ENCODE results near the gene CGNL1. TPM values are rescaled to one million over a fixed set of nuclear protein-coding genes. Genes with fewer than 3 reads are reported as not detected.

CGNL1 gene
- total RNA-seq, 1 donor from 2014 or later: 11.0 TPM

DNA sequence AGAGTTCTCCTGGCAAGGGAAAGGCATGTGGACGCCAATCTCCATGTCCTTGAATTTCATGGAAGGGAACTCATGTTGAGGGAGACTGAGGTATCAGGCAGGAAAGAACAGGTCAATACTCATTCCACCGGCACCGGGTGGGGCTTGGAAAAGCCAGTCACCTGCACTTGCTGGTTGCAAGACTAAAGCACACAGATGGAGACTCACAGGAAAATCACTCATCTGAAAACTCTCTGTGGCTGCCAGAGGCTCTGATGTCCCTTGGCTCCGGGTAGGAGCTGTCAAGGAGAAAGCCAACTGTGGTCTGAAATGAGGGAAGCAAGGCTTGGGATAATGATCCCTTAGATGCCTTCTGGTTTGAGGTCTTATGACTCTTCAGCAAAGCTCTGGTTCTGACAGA lies 8.7 kb upstream of the CGNL1 start:
- H3K4me3 Mint-ChIP-seq (ENCODE audit: unreplicated experiment): no peak overlapping the region
- no peaks in the 10 kb centered on the region for H3K36me3 ChIP-seq (ENCODE audit: insufficient read depth, low read length)
- H3K36me3 Mint-ChIP-seq (ENCODE audit: low read depth, unreplicated experiment): no peaks in the 10 kb centered on the region
- peaks cover 6% of the 10 kb centered on the region for H3K4me1 Mint-ChIP-seq (ENCODE audit: low read depth, unreplicated experiment)
- no peak overlapping the region for H3K9ac ChIP-seq (ENCODE audit: low read length)
- peaks cover 3% of the 10 kb centered on the region for H3K27me3 Mint-ChIP-seq (ENCODE audit: low read depth, unreplicated experiment)
- peaks cover 4% of the 10 kb centered on the region for H3K4me1 ChIP-seq (ENCODE audit: insufficient read depth, low read length)
- DNase-seq (ENCODE audit: low read depth) (peak; percentile 31), FAIRE-seq (no peak)
- H3K4me2 ChIP-seq (ENCODE audit: low read length): no peak overlapping the region
- no peaks in the 10 kb centered on the region for H3K79me2 ChIP-seq (ENCODE audit: insufficient read depth, low read length)
- H2AFZ ChIP-seq (ENCODE audit: low read depth, low read length): no peak overlapping the region
- TF ChIP-seq, protein P1, sequence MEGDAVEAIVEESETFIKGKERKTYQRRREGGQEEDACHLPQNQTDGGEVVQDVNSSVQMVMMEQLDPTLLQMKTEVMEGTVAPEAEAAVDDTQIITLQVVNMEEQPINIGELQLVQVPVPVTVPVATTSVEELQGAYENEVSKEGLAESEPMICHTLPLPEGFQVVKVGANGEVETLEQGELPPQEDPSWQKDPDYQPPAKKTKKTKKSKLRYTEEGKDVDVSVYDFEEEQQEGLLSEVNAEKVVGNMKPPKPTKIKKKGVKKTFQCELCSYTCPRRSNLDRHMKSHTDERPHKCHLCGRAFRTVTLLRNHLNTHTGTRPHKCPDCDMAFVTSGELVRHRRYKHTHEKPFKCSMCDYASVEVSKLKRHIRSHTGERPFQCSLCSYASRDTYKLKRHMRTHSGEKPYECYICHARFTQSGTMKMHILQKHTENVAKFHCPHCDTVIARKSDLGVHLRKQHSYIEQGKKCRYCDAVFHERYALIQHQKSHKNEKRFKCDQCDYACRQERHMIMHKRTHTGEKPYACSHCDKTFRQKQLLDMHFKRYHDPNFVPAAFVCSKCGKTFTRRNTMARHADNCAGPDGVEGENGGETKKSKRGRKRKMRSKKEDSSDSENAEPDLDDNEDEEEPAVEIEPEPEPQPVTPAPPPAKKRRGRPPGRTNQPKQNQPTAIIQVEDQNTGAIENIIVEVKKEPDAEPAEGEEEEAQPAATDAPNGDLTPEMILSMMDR (IDR thresholded peaks at IDR 0.05; ENCODE audit: insufficient read depth, low read depth, low read length): no peak
- no peak for TF ChIP-seq EZH2 (IDR thresholded peaks at IDR 0.05; ENCODE audit: insufficient read depth, low read length)
- no peak overlapping the region for H3K27ac Mint-ChIP-seq (ENCODE audit: unreplicated experiment)
- H3K9me3 Mint-ChIP-seq (ENCODE audit: unreplicated experiment): no peaks in the 10 kb centered on the region
- H4K20me1 ChIP-seq (ENCODE audit: insufficient read depth, low read length): no peaks in the 10 kb centered on the region
- H3K27ac ChIP-seq (ENCODE audit: low read depth, low read length): no peak overlapping the region
- H3K4me3 ChIP-seq (ENCODE audit: insufficient read depth, low read depth, low read length): no peak overlapping the region
- no peaks in the 10 kb centered on the region for H3K27me3 ChIP-seq (ENCODE audit: insufficient read depth, low read length)
- H3K9me3 ChIP-seq (ENCODE audit: insufficient read depth, low read depth, low read length): no peaks in the 10 kb centered on the region

DNA sequence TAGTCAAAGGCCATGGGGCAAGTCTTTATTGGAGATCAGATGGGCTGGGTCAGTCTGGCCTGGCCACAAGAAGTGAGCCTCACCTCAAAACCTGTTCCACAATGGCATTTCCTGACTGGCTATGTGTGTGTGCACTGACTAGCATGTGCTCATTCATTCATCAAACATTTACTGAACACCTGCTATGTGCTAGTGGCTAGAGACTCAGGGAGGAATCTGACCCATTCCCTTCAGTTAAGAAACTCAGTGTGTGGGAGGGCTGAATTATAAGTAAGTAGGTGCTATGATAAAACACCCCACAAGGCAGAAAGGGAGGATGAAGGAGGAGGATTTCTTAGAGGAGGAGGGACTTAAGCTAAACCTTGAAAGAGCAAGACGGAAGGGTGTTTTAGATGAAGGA lies 5.4 kb upstream of the CGNL1 start:
- Histone ChIP-seq H4K20me1 (ENCODE audit: insufficient read depth, low read length) (no peaks in the 10 kb centered on the region), H3K27ac (ENCODE audit: low read depth, low read length) (no peak overlapping the region), H3K4me3 (ENCODE audit: insufficient read depth, low read depth, low read length) (no peak overlapping the region), H3K9me3 (ENCODE audit: insufficient read depth, low read depth, low read length) (no peaks in the 10 kb centered on the region), H3K79me2 (ENCODE audit: insufficient read depth, low read length) (no peaks in the 10 kb centered on the region), H3K4me1 (ENCODE audit: insufficient read depth, low read length) (peaks cover 2% of the 10 kb centered on the region), H3K36me3 (ENCODE audit: insufficient read depth, low read length) (no peaks in the 10 kb centered on the region), H3K4me2 (ENCODE audit: low read length) (no peak overlapping the region), H3K27me3 (ENCODE audit: insufficient read depth, low read length) (peaks cover 9% of the 10 kb centered on the region), H3K9ac (ENCODE audit: low read length) (no peak overlapping the region), H2AFZ (ENCODE audit: low read depth, low read length) (no peak overlapping the region)
- Mint-ChIP-seq H3K27me3 (ENCODE audit: low read depth, unreplicated experiment) (peaks cover 13% of the 10 kb centered on the region), H3K27ac (ENCODE audit: unreplicated experiment) (no peak overlapping the region), H3K9me3 (ENCODE audit: unreplicated experiment) (no peaks in the 10 kb centered on the region), H3K36me3 (ENCODE audit: low read depth, unreplicated experiment) (no peaks in the 10 kb centered on the region), H3K4me1 (ENCODE audit: low read depth, unreplicated experiment) (no peaks in the 10 kb centered on the region), H3K4me3 (ENCODE audit: unreplicated experiment) (no peak overlapping the region)
- TF ChIP-seq EZH2 (IDR thresholded peaks at IDR 0.05; ENCODE audit: insufficient read depth, low read length): no peak
- TF ChIP-seq, protein P1 (IDR thresholded peaks at IDR 0.05; ENCODE audit: insufficient read depth, low read depth, low read length): no peak
- no peak for FAIRE-seq
- DNase-seq (ENCODE audit: low read depth): no peak

DNA sequence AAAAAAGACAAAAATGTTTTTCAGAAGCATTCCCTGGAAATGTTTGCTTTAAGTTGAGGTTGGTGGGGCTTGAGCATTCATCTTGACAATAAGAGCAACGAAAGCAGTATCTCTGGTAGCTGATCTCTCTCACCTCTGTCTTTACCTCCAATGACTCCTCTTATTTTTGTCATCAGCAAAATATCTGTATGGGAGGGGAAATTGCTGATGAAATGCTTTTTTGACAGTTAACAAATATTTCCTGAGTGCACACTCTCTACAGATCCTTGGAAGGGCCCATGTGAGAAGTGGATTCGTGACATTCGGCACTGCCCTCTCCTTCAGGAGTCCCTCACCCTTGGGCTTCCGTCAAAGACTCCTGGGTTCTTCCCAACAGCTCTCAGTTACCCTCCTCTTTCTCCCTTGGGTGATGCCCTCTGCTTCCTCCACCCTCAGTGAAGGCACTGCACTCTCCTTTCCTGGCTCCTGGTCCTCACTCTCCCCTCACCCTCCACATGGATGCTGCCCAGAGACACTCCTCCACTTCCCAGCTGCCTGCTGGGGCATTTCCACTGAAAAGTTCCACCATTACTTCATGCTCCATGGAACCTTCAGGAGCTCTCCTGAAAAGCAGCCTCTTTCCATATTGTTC lies 2.9 kb upstream of the CGNL1 start:
- H4K20me1 ChIP-seq (ENCODE audit: insufficient read depth, low read length): no peaks in the 10 kb centered on the region
- Mint-ChIP-seq H3K27ac (ENCODE audit: unreplicated experiment) (no peak overlapping the region), H3K4me3 (ENCODE audit: unreplicated experiment) (no peak overlapping the region), H3K36me3 (ENCODE audit: low read depth, unreplicated experiment) (no peaks in the 10 kb centered on the region), H3K27me3 (ENCODE audit: low read depth, unreplicated experiment) (peaks cover 23% of the 10 kb centered on the region), H3K4me1 (ENCODE audit: low read depth, unreplicated experiment) (peaks cover 7% of the 10 kb centered on the region), H3K9me3 (ENCODE audit: unreplicated experiment) (no peaks in the 10 kb centered on the region)
- no peak overlapping the region for H3K9ac ChIP-seq (ENCODE audit: low read length)
- no peak overlapping the region for H3K4me3 ChIP-seq (ENCODE audit: insufficient read depth, low read depth, low read length)
- H3K27me3 ChIP-seq (ENCODE audit: insufficient read depth, low read length): peaks cover 23% of the 10 kb centered on the region
- H3K27ac ChIP-seq (ENCODE audit: low read depth, low read length): no peak overlapping the region
- peaks cover 8% of the 10 kb centered on the region for H3K4me1 ChIP-seq (ENCODE audit: insufficient read depth, low read length)
- H2AFZ ChIP-seq (ENCODE audit: low read depth, low read length): no peak overlapping the region
- no peak for FAIRE-seq
- no peaks in the 10 kb centered on the region for H3K79me2 ChIP-seq (ENCODE audit: insufficient read depth, low read length)
- H3K9me3 ChIP-seq (ENCODE audit: insufficient read depth, low read depth, low read length): no peaks in the 10 kb centered on the region
- no peak overlapping the region for H3K4me2 ChIP-seq (ENCODE audit: low read length)
- H3K36me3 ChIP-seq (ENCODE audit: insufficient read depth, low read length): no peaks in the 10 kb centered on the region
- TF ChIP-seq, protein P1 (IDR thresholded peaks at IDR 0.05; ENCODE audit: insufficient read depth, low read depth, low read length): no peak
- no peak for TF ChIP-seq EZH2 (IDR thresholded peaks at IDR 0.05; ENCODE audit: insufficient read depth, low read length)
- no peak for DNase-seq (ENCODE audit: low read depth)

Measured in astrocyte (in vitro differentiated cells and primary cell).